ENCODE results near the gene NCAN.
"Not testable (repeated sequence)": the region's sequence is repeated elsewhere in the genome, so short reads cannot be mapped to it uniquely, and the experiment has no call there.

NCAN gene

DNA sequence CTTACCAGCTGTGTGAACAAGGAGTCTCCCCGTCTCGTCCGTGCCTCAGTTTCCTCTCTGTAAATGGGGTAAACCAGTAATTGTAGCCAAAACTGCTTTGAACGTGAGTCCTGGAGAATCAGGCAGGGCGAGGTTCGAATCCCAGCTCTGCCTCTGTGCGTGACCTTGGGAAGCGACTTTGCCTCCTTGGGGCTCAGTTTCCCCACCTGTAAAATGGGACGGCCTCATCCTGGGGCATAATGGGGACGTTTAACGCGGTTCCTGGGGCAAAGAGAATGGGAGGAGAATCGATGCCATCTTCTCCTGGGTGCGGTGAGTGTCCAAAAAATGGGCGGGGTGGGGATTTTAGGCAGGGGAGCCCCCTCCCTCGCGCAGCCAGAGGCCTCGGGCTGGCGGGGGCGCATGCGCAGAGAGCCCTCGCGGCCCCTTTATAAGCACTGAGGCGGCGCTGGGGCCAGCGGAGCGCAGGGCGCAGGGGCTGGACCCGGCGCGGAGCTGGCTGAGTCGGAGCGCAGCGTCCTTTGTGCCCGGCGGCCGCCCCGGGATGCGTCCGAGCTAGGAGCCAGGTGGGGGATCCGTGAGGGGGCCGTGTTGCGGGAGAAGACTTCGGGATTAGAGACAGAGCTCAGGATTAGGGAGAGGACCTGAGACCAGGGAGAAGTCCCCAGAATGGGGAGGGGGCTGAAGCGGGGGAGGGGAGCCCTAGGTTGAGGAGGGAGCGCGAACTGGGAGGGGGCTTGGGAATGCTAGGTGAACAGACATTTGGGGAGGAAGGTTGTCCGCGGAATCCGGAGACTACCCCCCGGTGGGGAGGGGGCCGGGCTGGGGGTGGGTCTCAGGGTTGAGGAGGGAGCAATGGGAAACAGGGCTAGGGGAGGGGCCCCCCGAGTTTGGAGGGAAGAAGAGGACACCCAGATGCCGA lies at the start of gene NCAN:
Gene NCAN, plus strand, starts transcription at position 460 of the 922 bp plus-strand sequence. CDS start 4,996 bp downstream, outside the sequence.
- DNase-seq (ENCODE audit: low spot score), result no peak

DNA sequence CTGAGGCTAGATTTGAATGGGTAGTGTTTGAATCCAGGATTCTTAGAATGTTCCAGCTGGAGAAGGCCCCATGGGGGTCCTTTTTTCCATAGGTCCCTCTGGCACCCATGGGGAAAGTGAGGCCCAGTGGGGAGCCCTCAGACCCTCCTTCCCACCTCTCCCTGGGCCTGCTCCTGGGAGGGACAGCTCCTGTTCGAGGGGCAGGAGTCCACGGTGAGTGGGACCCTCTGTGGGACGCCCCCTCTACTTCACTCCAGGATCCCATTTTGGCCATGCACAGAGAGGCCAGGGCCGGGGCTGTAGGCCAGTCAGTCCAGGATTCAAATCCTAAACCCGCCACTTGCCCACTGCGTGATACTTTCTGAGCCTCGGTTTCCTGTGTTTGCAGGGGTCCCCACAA lies 49.3 kb upstream of the NCAN start:
- DNase-seq (ENCODE audit: low spot score), result no peak

DNA sequence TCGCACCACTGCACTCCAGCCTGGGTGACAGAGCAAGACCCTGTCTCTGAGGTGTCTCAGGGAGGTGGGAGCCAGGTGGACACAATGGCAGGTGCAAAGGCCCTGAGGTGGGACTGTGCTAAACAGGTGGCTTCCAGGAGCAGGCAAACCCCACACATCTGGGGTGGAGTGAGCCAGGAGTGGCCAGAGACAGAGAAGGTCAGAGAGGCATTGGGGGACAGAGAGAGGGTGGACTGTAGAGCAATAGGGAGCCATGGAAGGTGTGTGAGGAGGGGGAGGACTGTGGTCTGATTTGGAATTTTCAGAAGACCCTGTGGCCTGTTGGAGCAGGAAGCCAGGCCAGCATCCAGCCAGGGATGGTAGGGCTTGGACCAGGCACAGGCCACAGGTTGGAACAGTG lies 46.4 kb upstream of the NCAN start:
- DNase-seq (ENCODE audit: low spot score), result no peak

DNA sequence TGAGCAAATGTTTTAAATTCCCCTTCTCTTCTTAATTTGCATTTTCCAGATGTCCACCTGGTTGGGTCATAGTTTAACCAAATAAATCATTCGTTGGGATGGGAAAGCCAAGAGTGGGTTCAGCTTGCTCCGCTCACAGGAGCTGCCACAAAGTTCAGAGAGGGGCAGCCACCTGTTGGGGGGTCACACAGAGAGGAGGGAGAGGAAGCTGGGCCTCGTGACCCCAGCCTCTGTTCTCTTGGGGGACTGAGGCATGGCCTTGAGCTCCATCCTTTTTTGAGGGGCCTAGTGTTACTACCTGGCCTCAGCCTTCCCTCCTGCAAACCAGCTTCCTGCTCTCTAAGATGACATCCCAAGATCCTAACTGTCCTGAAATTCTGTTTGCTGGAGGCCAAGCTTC lies 44.1 kb upstream of the NCAN start:
- DNase-seq (ENCODE audit: low spot score), result no peak

DNA sequence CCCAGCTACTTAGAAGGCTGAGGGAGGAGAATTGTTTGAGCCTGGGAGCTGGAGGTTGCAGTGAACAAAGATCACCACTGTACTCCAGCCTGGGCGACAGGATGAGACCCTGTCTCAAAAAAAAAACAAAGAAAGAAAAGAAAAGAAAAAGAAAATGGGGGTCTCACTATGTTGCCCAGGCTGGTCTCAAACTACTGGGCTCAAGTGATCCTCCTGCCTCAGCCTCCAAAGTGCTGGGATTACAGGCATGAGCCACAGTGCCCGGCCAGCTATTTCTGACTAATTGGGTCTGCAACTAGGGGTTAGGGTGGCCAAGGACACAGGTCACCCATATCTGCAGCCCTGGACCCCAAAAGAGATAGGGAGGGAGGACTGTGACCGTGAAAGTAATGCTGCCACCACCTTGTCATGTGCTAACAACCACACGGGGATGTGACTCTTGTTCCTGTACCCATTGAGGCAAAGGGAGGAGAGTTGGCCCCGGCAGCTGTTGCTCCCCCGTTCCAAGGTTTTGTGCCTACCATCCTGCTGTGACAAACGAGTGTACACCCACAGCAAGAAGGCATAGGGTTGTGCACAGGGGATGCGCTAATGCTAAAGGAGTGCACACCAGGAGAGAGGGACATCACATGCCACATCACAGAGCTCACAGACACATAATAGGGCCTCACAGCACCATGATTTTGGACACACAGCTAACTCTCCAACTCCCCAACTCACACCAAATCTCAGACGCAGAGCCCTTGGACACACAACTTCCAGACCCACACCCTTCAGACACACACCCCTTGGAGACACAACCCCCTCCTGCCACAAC lies 42.3 kb upstream of the NCAN start:
- DNase-seq (ENCODE audit: low spot score), result no peak

DNA sequence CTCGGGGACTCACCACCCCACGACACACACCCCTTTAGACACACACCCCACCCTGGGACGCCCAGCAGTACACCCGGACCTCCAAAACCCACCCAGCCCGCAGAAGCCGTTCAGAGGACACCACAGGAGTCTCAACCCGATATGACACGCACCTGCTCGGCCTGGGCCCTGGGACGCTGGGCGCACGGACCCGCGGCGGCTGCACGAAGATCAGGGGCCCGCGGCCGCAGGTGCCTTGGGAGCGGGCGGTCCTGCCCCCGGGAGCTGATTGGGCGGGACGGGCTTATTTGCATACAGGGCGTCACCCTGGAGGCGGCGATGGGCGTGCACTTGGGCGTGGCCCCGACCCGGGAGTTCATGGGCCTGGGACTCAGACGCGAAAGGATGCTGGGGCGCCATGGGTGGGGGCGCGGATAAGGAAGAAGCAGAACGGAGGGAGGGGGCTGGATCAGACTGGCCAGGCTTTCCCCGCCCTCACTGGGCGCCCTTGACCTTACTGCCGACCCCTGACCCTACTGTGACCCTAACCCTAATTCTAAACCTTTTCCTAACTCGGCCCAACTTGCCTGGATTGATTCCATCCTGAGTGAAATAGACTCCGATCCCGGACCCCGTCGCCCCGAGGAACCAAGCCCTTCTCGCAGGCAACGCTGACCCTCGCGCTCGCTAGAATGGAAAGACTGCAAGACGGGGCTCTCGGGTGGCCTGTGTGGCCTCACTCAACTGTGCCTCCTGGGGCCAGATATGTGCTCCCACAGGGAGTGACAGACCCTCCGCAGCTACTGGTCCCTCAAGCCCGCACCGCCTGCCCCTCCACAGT lies 41.5 kb upstream of the NCAN start, which contains the start of gene MEF2B:
Gene MEF2B, minus strand, starts transcription at position 211 of the 820 bp plus-strand sequence. CDS start 19,528 bp downstream, outside the sequence.
- DNase-seq (ENCODE audit: low spot score), result peak; percentile 65

DNA sequence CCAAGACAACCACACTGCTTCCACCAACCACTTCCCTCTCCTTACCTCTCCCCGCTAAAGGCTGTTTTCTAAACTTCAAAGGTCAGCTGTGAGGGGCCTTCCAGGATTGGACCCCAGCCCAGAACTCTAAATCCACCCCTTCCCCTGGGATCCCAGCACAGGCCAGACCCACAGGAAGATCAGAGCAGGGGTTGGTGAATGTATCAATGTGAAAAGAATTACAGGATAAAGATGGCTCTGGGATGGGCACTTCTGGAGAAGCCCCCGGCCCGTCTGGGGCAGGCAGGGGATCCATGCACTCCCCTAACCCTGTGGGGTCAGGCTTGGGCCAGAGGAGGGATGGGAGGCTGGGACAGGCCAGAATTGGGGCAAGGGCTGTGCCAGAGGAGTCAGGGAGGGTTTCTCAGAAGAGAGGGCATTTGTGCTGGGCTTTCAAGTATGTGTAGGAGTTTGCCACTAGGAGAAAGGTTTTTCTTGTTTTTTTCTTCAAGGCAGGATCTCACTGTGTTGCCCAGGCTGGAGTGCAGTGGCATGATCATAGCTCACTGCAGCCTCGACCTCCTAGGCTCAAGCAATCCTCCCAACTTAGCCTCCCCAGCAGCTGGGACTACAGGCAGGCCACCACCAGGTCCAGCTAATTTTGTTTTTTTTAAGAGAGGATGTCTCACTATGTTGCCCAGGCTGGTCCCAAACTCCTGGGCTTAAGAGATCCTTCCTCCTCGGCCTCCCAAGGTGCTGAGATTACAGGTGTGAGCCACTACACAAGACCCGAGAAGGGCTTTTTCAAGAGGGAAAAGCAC lies 40.7 kb upstream of the NCAN start:
- DNase-seq (ENCODE audit: low spot score), result no peak

DNA sequence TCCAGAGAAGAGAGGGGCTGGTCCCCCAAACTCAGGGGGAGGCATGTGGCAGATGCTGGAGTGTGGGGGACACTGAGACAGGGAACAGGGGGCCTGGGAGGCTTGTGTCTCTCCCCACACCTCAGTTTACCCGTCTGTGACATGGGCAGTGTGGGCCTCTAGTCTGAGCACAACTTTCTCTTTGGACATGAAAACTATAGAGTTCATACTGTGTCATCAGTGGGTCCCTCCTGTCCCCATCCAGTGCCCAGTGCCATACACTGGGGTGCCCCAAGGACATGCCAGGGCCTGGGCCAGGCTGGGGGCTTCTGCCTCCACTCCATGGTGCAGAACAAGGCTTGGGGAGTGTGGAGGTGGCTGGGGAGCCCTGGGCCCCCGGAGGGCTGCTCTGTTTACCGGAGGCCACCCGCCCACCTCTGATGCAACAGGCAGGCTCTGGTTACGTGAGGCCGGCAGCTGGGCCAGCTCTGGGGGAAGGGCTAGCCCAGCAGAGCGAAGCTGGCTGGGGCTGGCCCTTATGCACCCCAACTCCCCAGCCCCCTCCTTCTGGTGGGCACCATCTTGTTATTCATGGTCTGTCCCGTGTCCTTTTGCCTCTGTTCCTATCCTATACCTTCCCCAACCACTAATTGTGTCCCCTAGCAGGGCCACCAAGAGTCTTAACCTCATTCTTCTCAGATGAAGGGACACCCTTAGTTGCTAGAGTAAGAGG lies 39.8 kb upstream of the NCAN start:
- no peak for DNase-seq (ENCODE audit: low spot score)

DNA sequence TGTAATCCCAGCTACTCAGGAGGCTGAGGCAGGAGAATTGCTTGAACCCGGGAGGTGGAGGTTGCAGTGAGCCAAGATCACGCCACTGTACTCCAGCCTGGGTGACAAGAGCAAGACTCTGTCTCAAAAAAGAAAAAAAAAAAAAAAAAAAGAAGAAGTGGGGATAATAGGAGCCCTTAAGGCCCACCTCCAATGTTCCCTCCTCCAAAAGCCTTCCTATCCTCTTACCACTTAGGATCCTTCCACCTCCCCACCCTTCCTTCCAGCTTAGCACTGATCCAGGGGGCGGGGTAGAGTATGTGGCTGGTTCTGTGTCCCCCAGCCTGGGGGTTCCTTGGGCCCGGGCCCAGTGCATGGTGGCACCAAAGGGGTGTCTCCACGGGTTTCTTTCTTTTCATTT lies 38.5 kb upstream of the NCAN start:
- not testable (repeated sequence) for DNase-seq (ENCODE audit: low spot score)

DNA sequence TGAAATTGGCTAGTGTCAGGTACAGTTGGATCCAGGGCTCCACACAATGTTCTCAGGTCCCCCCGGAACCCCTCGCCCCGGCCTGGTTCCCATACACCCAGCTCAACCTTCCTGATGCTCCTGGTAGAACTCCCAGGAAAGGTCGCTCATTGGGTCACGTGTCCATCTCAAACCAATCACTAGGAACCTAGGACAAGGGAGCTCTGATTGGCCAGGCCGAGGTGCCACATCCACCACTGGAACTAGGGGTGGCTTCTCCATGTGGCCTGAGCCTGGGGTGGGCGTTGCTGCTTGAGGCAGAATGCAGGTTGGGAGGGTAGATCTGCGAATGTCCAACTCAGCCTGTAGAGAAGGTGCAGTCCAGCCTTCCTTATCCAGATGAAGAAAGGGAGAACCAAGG lies 34.8 kb upstream of the NCAN start:
- DNase-seq (ENCODE audit: low spot score), result no peak

DNA sequence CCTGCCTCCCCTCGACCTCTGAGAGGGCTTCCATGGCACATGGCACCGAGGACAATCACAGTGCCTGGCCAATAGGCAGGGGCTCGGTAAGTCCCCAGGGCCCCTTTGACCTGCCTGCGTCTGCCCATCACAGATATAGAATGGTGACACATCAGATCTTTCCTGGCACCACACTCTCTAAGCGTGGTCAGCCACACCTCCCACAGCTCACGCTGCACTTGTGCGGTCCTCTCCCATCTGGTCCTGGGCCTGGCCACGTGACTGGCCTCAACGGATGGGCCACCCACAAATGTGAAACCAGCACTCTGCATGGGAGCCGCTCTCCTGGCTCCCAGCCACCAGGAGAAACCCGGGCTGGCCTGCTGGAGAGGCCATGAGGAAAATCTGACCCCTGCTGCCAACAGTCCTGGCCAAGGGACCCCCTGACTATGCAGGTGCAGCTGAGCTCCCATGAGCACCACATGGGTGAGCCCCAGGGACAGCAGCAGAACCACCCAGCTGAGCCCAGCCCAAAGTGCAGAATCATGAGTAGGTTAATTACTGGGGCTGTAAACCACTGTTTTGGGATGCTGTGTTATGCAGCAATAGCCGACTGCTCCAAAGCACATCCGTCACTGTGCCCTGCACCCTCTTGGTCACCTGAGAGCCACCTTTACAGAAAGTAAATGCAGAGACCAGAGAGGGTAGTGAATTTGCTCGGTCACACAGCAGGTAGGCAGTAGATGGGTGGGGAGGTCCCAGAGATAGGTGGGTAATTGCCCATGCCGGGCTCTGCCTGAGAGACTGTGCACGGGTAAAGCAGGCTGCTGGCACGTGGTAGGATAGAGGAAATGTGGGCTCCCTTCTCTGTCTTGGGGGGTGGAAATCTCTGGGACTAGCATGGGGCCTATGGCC lies 32.0 kb upstream of the NCAN start:
- DNase-seq (ENCODE audit: low spot score), result no peak

DNA sequence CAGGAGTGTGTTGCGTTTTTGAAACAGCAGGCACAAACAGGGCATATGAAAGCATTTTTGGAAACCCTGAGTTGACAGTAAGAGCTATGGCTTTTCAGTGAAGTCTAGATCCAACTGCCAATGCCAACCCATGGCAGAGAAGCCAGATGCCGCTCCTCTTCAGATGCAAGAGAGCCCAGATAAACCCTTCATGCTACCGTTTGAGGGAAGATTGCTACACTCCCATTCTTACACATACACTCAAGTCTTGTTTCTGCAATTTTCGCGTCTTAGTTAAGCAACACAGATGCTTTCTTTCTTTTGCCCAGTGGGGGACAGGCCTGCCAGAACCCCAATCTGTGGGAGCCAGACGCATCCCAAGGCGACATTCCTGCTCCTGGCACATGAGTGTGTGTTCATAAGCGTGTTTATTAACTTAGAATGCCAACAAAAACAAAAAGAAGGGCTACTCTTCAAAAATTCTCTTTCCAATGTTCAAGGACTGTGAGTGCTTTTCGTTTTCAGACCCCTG lies 30.2 kb upstream of the NCAN start:
- DNase-seq (ENCODE audit: low spot score), result no peak

DNA sequence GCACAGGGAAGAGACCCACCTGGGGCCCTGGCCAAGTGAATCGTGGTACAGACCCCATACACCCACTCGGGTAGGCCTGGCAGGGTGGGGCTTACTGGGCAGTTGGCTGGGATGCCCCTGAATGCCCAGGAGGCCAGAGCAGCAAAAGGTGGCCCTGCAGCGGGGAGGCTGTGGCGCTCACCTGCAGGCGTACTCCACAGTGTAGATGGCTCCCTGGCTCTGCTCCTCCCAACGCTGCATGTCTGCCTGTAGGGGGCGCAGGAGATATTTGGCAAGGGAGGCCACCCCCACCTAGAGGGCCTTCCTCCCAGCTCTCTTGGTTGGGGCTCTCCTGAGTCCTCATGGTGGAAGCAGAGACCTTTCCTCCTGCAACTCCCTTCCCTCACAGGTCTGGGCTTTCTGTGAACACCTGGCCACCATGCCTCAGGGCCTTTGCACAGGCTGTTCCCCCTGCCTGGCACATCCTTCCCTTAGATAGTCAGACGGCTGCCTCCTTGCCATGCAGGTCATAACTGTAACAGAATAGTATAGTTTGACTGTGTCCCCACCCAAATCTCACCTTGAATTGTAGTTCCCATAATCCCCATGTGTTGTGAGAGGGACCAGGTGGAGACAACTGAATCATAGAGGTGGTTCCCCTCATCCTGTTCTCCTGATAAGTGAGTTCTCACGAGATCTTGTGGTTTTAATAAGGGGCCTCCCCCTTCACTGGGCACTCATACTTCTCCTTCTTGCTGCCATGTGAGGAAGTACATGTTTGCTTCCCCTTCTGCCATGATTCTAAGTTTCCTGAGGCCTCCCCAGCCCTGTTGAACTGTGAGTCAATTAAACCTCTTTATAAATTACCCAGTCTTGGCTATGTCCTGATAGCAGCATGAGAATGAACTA lies 25.7 kb upstream of the NCAN start:
- peak; percentile 62 for DNase-seq (ENCODE audit: low spot score)

DNA sequence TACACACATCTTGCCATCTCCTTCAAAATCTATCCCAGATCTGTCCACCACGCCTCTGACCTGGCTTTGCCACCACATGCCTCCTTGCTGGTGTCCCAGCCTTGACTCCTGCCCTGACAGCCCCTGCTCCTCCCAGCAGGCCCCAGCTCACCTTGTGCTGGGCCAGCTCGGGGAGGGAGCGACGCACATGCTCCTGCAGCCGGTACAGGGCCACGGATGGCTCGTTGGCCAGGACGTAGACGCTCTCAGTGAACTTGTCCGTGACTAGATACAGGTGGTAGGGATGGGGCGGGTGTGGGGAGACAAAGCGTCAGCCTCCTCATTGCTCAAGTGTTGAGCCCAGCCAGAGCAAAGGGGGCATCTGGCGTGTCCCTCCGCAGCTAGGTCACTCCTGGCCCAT lies 25.0 kb upstream of the NCAN start:
- no peak for DNase-seq (ENCODE audit: low spot score)

DNA sequence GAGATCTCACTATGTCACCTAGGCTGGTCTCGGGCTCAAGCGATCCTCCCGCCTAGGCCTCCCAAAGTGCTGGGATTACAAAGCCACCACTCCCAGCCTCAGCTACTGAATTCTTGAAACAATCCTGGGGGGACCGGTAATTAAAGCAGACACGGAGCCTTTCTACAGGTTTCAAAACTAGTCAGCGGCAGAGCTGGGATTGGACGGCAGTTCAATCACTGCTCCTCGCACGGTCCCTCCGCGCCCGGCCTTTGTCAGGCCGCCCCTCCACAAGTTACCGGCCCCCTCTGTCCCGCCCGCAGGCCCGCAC lies 20.0 kb upstream of the NCAN start:
- DNase-seq (ENCODE audit: low spot score), result no peak

DNA sequence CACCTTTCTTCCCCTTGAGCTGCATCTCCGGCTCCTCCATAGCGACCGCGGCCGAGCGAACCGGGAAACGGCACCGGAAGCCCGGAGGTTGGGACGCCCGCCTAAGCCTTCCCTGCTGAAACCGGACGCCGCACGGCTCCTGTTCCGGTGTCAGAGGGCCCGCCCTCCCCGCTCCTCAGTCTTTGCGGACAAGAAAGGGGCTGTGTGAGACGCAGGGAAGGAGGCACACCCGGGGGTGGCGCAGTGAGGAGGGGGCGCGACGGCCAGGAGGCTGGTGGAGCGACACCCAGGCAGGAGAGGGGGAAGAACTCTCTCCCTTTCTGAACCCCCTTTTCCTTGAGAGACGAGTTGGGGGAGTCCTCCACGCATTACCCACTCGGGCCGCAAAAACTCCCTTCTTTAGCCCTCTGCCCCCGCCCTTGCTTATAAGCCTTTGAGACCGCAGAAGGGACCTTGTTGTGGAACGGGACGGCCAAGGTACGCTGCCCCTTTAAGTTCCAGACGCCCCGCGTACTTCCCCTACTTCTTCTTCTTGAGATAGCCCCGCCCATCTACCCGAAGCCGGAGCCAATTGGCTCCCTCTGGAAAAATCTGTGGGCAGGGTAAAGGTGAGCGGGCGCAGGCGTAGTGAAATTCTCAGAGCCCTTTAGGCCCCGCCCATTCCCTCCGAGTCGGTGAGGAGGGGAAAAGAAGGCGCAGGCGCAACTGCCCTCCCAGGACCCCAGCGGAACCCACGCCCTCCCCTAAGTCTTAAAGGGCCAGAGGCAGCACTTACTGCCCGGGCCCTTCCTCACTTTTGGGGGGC lies 19.5 kb upstream of the NCAN start, which contains the start of the genes BORCS8 and RFXANK:
Gene BORCS8, minus strand, starts transcription at position 75 of the 805 bp plus-strand sequence. Its CDS starts 35 bp downstream, at position 40.
Gene RFXANK, plus strand, starts transcription at position 181 of the 805 bp plus-strand sequence. CDS start 1,689 bp downstream, outside the sequence.
- peak; percentile 99 for DNase-seq (ENCODE audit: low spot score)

DNA sequence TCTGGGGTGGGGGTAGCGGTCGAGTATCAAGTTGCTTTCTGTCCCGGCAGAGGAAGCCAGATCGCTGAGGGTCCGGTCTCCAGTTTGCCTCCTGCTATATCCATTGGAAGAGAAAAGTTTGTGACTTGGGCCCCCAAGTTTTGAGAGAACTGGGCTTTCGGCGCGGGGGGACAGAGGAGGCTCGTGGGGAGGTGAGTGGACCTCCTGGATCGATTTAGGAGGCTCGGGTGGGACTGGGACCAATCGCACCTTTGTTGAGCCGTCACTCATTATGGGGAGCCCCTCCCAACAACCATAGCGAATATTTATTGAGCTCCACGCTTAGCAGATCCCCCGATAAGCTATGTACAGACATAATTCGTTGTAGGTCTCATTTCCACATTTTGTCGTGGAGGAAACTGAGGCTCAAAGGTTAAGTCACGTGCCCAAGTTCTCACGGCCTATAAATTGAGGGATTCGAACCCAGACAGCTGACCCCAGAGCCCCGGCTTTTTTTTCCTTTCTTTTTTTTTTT lies 18.8 kb upstream of the NCAN start:
- DNase-seq (ENCODE audit: low spot score), result no peak
